ENCODE results near the gene ARHGAP31.
"Not testable (repeated sequence)": the region's sequence is repeated elsewhere in the genome, so short reads cannot be mapped to it uniquely, and the experiment has no call there.

ARHGAP31 gene

DNA sequence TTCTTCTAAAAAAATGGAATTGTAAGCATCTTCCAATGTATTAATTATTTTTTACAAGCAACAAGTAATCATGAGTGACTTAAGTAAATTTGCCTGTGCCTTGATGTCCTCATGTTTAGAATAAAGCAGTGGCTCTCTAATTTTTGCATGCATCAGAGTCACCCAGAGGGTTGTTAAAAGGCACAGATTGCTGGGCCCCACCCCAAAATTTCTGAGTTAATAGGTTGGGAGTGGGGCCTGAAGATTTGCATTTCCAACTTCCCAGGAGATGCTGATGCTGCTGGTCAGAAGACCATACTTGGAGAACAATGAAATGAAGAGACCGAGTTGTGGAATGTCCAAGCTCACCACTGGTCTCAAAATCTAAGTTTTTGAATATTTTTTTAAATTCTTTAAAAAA, 70.2 kb downstream of the ARHGAP31 start:
- H3K27me3 Mint-ChIP-seq, result no peaks in the 10 kb centered on the region
- peaks cover 9% of the 10 kb centered on the region for H3K4me1 Mint-ChIP-seq
- H3K9me3 Mint-ChIP-seq, result no peaks in the 10 kb centered on the region
- H3K27ac Mint-ChIP-seq, result no peak overlapping the region
- no peak for ATAC-seq
- H3K4me3 Mint-ChIP-seq, result no peak overlapping the region
- peaks cover 15% of the 10 kb centered on the region for H3K36me3 Mint-ChIP-seq

DNA sequence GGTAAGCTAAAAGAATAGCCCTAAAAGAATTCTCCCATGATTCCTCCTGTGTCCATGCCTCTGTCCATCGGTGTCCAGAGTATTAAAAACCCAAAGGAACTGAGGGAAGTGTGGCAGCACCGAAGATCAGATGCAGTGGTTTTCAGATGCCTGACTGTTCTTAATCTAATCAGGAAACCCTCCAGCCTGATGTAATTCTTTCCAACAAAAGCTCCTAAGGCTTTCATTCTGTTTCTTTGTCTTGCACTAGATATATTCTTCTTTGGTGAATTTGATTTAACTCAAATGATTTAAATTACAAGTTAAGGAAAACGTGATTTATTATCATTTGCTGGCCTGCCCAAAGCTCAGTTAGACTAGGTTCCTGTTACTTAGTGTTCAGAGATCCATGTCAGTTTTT, 71.2 kb downstream of the ARHGAP31 start:
- Mint-ChIP-seq H3K27me3 (no peaks in the 10 kb centered on the region), H3K27ac (no peak overlapping the region), H3K36me3 (peaks cover 22% of the 10 kb centered on the region), H3K4me3 (no peak overlapping the region), H3K9me3 (no peaks in the 10 kb centered on the region), H3K4me1 (no peaks in the 10 kb centered on the region)
- ATAC-seq, result no peak

GRCh38 chr3:119367000-119367399, 72.8 kb downstream of the ARHGAP31 start:
- Mint-ChIP-seq H3K27ac (no peak overlapping the region), H3K9me3 (no peaks in the 10 kb centered on the region), H3K4me1 (no peaks in the 10 kb centered on the region), H3K4me3 (no peak overlapping the region), H3K36me3 (peaks cover 35% of the 10 kb centered on the region), H3K27me3 (no peaks in the 10 kb centered on the region)
- peak; percentile 31 for ATAC-seq

DNA sequence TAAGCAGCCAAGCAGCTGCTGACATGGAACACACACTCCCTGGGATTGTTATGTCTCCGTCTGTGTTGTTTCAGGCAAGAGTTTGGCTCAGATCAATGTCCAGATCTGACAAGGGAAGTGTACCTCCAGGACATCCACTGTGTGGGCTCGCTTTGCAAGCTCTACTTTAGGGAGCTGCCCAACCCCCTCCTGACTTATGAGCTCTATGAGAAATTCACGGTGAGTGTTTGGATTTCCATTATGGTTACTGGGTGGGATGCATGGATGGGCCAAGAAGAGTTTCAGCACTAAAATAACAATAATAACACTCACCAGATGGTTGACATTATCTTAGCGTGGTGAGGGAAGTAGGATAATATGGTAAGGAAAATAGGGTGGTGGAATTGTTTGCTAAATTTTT, 74.1 kb downstream of the ARHGAP31 start:
- Mint-ChIP-seq H3K4me1 (no peaks in the 10 kb centered on the region), H3K36me3 (peaks cover 39% of the 10 kb centered on the region), H3K4me3 (no peak overlapping the region)

GRCh38 chr3:119371786-119372185, 77.6 kb downstream of the ARHGAP31 start:
- H3K4me1 Mint-ChIP-seq, H3K4me3 Mint-ChIP-seq, H3K27ac Mint-ChIP-seq, ATAC-seq, H3K27me3 Mint-ChIP-seq, H3K9me3 Mint-ChIP-seq: not testable (repeated sequence)
- H3K36me3 Mint-ChIP-seq, result peaks cover 68% of the 10 kb centered on the region

More for the DNA sequence above, 74.1 kb downstream of the ARHGAP31 start:
- H3K27ac Mint-ChIP-seq, result no peak overlapping the region
- H3K9me3 Mint-ChIP-seq, result no peaks in the 10 kb centered on the region
- ATAC-seq, result no peak
- H3K27me3 Mint-ChIP-seq, result no peaks in the 10 kb centered on the region

- no peak overlapping the region for H3K27ac Mint-ChIP-seq
- H3K9me3 Mint-ChIP-seq, result no peaks in the 10 kb centered on the region
- H3K4me3 Mint-ChIP-seq, result no peak overlapping the region
These were observed 80.9 kb downstream of the ARHGAP31 start for GRCh38 chr3:119375106-119375505.

DNA sequence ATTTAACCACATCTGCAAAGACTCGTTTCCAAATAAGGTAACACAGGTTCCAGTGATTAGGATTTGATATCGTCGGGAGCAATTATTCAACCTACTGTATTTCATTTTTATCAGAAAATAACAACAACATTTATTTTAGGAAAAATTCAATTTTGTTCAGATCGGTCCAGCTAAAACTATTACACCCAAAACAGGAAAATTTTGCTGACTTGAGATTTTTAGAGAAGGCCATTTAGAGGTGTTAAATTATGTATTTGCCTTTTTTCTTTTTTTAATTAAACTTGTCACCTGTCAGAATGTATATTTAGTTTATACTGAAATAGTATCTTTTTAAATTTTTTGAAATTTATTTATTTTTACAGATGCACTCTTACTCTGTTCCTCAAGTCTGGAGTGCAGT, 81.3 kb downstream of the ARHGAP31 start:
- Mint-ChIP-seq H3K36me3 (peaks cover 56% of the 10 kb centered on the region), H3K9me3 (no peaks in the 10 kb centered on the region), H3K27ac (no peak overlapping the region), H3K27me3 (no peaks in the 10 kb centered on the region), H3K4me3 (no peak overlapping the region), H3K4me1 (peaks cover 24% of the 10 kb centered on the region)
- ATAC-seq, result no peak

More at GRCh38 chr3:119375106-119375505, 80.9 kb downstream of the ARHGAP31 start:
- H3K4me1 Mint-ChIP-seq, result peaks cover 24% of the 10 kb centered on the region
- no peak for ATAC-seq
- H3K27me3 Mint-ChIP-seq, result no peaks in the 10 kb centered on the region
- peaks cover 53% of the 10 kb centered on the region for H3K36me3 Mint-ChIP-seq

- no peak overlapping the region for H3K4me3 Mint-ChIP-seq
- no peaks in the 10 kb centered on the region for H3K9me3 Mint-ChIP-seq
- no peak overlapping the region for H3K27ac Mint-ChIP-seq
- H3K4me1 Mint-ChIP-seq, result peaks cover 24% of the 10 kb centered on the region
- ATAC-seq, result no peak
- peaks cover 56% of the 10 kb centered on the region for H3K36me3 Mint-ChIP-seq
- no peaks in the 10 kb centered on the region for H3K27me3 Mint-ChIP-seq
These were observed 82.6 kb downstream of the ARHGAP31 start for GRCh38 chr3:119376758-119377157.

GRCh38 chr3:119378259-119378803, 84.1 kb downstream of the ARHGAP31 start:
- ATAC-seq, result peak; percentile 39
- H3K27ac Mint-ChIP-seq, result peak overlapping the region; percentile 20
- H3K4me3 Mint-ChIP-seq, result no peak overlapping the region
- H3K36me3 Mint-ChIP-seq, result peaks cover 62% of the 10 kb centered on the region
- H3K27me3 Mint-ChIP-seq, result no peaks in the 10 kb centered on the region
- peaks cover 24% of the 10 kb centered on the region for H3K4me1 Mint-ChIP-seq
- no peaks in the 10 kb centered on the region for H3K9me3 Mint-ChIP-seq

- Mint-ChIP-seq H3K36me3 (peaks cover 59% of the 10 kb centered on the region), H3K27me3 (no peaks in the 10 kb centered on the region), H3K9me3 (no peaks in the 10 kb centered on the region), H3K27ac (no peak overlapping the region), H3K4me3 (no peak overlapping the region), H3K4me1 (peaks cover 17% of the 10 kb centered on the region)
- no peak for ATAC-seq
These were observed 86.5 kb downstream of the ARHGAP31 start for GRCh38 chr3:119380697-119381096.

GRCh38 chr3:119382134-119382533, 88.0 kb downstream of the ARHGAP31 start:
- peaks cover 56% of the 10 kb centered on the region for H3K36me3 Mint-ChIP-seq
- no peaks in the 10 kb centered on the region for H3K27me3 Mint-ChIP-seq
- no peak overlapping the region for H3K27ac Mint-ChIP-seq
- H3K4me1 Mint-ChIP-seq, result peaks cover 15% of the 10 kb centered on the region
- H3K4me3 Mint-ChIP-seq, result no peak overlapping the region
- ATAC-seq, result no peak
- no peaks in the 10 kb centered on the region for H3K9me3 Mint-ChIP-seq

DNA sequence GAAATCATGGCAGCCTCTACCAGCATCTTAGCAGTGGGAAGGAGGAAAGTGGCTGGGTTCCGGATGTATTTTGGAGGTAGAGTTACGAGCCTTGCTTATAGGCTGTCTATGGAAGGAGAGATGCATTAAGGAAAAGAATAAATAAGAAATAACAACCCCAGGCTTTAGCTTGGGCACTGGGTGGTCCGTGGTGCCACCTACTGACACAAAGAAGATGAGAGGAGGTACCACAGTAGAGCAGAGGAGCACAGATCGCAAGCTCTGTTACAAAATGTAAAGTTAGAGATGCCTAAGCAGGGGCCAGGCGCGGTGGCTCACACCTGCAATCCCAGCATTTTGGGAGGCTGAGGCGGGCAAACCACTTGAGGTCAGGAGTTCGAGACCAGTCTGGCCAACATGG, 94.4 kb downstream of the ARHGAP31 start:
- ATAC-seq, result no peak
- no peak overlapping the region for H3K4me3 Mint-ChIP-seq
- no peaks in the 10 kb centered on the region for H3K9me3 Mint-ChIP-seq
- H3K36me3 Mint-ChIP-seq, result peaks cover 67% of the 10 kb centered on the region
- no peaks in the 10 kb centered on the region for H3K4me1 Mint-ChIP-seq
- H3K27me3 Mint-ChIP-seq, result no peaks in the 10 kb centered on the region
- no peak overlapping the region for H3K27ac Mint-ChIP-seq

- Mint-ChIP-seq H3K4me1 (peaks cover 5% of the 10 kb centered on the region), H3K9me3 (no peaks in the 10 kb centered on the region), H3K36me3 (peaks cover 75% of the 10 kb centered on the region), H3K4me3 (no peak overlapping the region), H3K27me3 (no peaks in the 10 kb centered on the region), H3K27ac (peak overlapping the region; percentile 55)
- no peak for ATAC-seq
These were observed 101.8 kb downstream of the ARHGAP31 start for GRCh38 chr3:119395923-119396358.

- H3K4me3 Mint-ChIP-seq, result no peak overlapping the region
- no peaks in the 10 kb centered on the region for H3K27me3 Mint-ChIP-seq
- H3K9me3 Mint-ChIP-seq, result no peaks in the 10 kb centered on the region
- no peak for ATAC-seq
- peaks cover 14% of the 10 kb centered on the region for H3K4me1 Mint-ChIP-seq
- H3K27ac Mint-ChIP-seq, result no peak overlapping the region
- peaks cover 78% of the 10 kb centered on the region for H3K36me3 Mint-ChIP-seq
These were observed 102.7 kb downstream of the ARHGAP31 start for GRCh38 chr3:119396870-119397269.

- Mint-ChIP-seq H3K9me3 (no peaks in the 10 kb centered on the region), H3K36me3 (peaks cover 62% of the 10 kb centered on the region), H3K4me1 (peaks cover 14% of the 10 kb centered on the region), H3K27ac (peak overlapping the region; percentile 85), H3K4me3 (no peak overlapping the region), H3K27me3 (no peaks in the 10 kb centered on the region)
- no peak for ATAC-seq
These were observed 106.3 kb downstream of the ARHGAP31 start for GRCh38 chr3:119400466-119400865.

DNA sequence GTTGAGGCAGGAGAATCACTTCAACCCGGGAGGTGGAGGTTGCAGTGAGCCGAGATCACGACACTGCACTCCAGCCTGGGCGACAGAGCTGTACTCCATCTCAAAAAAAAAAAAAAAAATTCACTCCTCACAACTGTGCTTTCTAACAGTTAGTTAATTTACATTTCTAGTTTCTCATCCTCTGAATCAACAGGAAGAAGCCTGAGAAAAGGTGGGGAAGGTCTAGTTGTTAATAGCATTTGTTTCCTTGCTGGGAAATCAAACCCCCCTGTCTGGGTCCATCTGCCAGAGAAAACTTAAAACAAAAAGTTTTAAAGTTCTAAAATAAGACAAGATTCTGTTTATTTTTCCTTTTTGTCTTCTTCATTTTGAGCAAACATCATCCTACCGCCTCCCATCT, 106.9 kb downstream of the ARHGAP31 start:
- H3K27ac Mint-ChIP-seq, result peak overlapping the region; percentile 85
- H3K4me1 Mint-ChIP-seq, result peaks cover 14% of the 10 kb centered on the region
- H3K4me3 Mint-ChIP-seq, result no peak overlapping the region
- no peaks in the 10 kb centered on the region for H3K9me3 Mint-ChIP-seq
- peaks cover 62% of the 10 kb centered on the region for H3K36me3 Mint-ChIP-seq
- no peaks in the 10 kb centered on the region for H3K27me3 Mint-ChIP-seq
- peak; percentile 39 for ATAC-seq
